ENCODE data around the gene REV3L.

REV3L gene

DNA sequence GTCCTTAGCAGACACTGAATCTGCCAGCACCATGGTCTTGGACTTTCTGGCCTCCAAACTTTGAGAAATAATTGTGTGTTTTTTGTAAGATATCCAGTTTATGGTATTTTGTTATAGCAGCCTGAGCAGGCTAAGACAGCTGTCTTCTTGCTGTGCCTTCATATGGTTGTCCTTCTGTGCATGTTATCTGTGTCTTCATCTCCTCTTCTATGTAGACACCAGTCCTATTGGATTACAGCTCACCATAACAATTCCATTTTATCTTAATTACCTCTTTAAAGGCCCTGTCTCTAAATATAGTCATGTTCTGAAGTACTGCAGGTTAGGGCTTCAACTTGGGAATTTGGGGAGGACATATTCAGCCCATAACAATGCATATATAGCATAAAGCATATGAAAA, 44.3 kb upstream of the REV3L start:
- H3K27me3 ChIP-seq (ENCODE audit: low read depth, low read length): no peaks in the 10 kb centered on the region

DNA sequence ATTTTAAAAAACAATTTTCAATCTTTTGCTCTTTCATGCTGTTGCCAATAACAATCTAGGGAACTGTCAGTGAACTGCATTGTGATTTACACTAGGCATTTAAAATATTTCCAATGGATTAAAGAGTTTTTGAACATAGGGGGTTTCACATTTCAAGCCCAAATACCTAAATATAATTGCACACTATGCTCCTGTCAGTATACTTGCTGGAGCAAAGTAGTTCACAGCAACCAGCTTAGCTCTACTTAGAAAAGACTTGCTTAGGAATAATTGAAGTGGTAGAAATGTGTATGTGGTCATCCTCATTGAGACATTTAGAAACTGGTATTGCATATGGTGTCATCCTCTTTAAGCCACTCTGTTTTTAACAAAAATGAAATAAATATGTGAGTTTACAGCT, 41.7 kb upstream of the REV3L start:
- Histone ChIP-seq H3K36me3 (replicated peaks; ENCODE audit: low read depth, low read length) (no peaks in the 10 kb centered on the region), H3K9me3 (ENCODE audit: insufficient read depth, low read length) (no peaks in the 10 kb centered on the region), H3K27ac (ENCODE audit: low read length) (no peak overlapping the region), H2AFZ (ENCODE audit: low read depth, low read length) (no peak overlapping the region), H3K79me2 (ENCODE audit: low read length) (no peaks in the 10 kb centered on the region; the same call in none of the 2 replicates), H3K4me1 (ENCODE audit: low read length) (no peaks in the 10 kb centered on the region), H4K20me1 (ENCODE audit: insufficient read depth, low read length) (no peaks in the 10 kb centered on the region), H3K9ac (ENCODE audit: low read length) (no peak overlapping the region), H3K4me3 (ENCODE audit: low read length) (no peak overlapping the region), H3K27me3 (ENCODE audit: low read depth, low read length) (no peaks in the 10 kb centered on the region), H3K4me2 (ENCODE audit: low read length) (no peak overlapping the region)
- TF ChIP-seq CTCF (IDR thresholded peaks at IDR 0.05; ENCODE audit: low read depth, low read length): no peak
- TF ChIP-seq EZH2phosphoT487 (IDR thresholded peaks at IDR 0.05; ENCODE audit: low read depth): no peak

More for the DNA sequence above, 44.3 kb upstream of the REV3L start:
- no peak for TF ChIP-seq EZH2phosphoT487 (IDR thresholded peaks at IDR 0.05; ENCODE audit: low read depth)
- TF ChIP-seq CTCF (IDR thresholded peaks at IDR 0.05; ENCODE audit: low read depth, low read length): no peak
- no peaks in the 10 kb centered on the region for H3K9me3 ChIP-seq (ENCODE audit: insufficient read depth, low read length)
- no peak overlapping the region for H3K27ac ChIP-seq (ENCODE audit: low read length)
- no peak overlapping the region for H3K9ac ChIP-seq (ENCODE audit: low read length)
- no peaks in the 10 kb centered on the region; the same call in none of the 2 replicates for H3K79me2 ChIP-seq (ENCODE audit: low read length)
- no peaks in the 10 kb centered on the region for H4K20me1 ChIP-seq (ENCODE audit: insufficient read depth, low read length)
- no peak overlapping the region for H3K4me3 ChIP-seq (ENCODE audit: low read length)
- no peaks in the 10 kb centered on the region for H3K4me1 ChIP-seq (ENCODE audit: low read length)
- H3K4me2 ChIP-seq (ENCODE audit: low read length): no peak overlapping the region
- H2AFZ ChIP-seq (ENCODE audit: low read depth, low read length): no peak overlapping the region
- H3K36me3 ChIP-seq (replicated peaks; ENCODE audit: low read depth, low read length): no peaks in the 10 kb centered on the region

GRCh38 chr6:111524252-111524651, 41.2 kb upstream of the REV3L start:
- Histone ChIP-seq H3K4me2 (ENCODE audit: low read length) (no peak overlapping the region), H3K4me1 (ENCODE audit: low read length) (no peaks in the 10 kb centered on the region), H3K27ac (ENCODE audit: low read length) (no peak overlapping the region), H3K9ac (ENCODE audit: low read length) (no peak overlapping the region), H4K20me1 (ENCODE audit: insufficient read depth, low read length) (no peaks in the 10 kb centered on the region), H3K79me2 (ENCODE audit: low read length) (no peaks in the 10 kb centered on the region; the same call in none of the 2 replicates), H3K36me3 (replicated peaks; ENCODE audit: low read depth, low read length) (no peaks in the 10 kb centered on the region), H2AFZ (ENCODE audit: low read depth, low read length) (no peak overlapping the region), H3K4me3 (ENCODE audit: low read length) (no peak overlapping the region), H3K9me3 (ENCODE audit: insufficient read depth, low read length) (no peaks in the 10 kb centered on the region), H3K27me3 (ENCODE audit: low read depth, low read length) (no peaks in the 10 kb centered on the region)
- TF ChIP-seq CTCF (IDR thresholded peaks at IDR 0.05; ENCODE audit: low read depth, low read length) (no peak), EZH2phosphoT487 (IDR thresholded peaks at IDR 0.05; ENCODE audit: low read depth) (no peak)

GRCh38 chr6:111523484-111524167, 40.6 kb upstream of the REV3L start:
- H3K4me1 ChIP-seq (ENCODE audit: low read length): no peaks in the 10 kb centered on the region
- TF ChIP-seq CTCF (IDR thresholded peaks at IDR 0.05; ENCODE audit: low read depth, low read length) (no peak), EZH2phosphoT487 (IDR thresholded peaks at IDR 0.05; ENCODE audit: low read depth) (no peak)
- H3K36me3 ChIP-seq (replicated peaks; ENCODE audit: low read depth, low read length): no peaks in the 10 kb centered on the region
- no peak overlapping the region for H3K4me2 ChIP-seq (ENCODE audit: low read length)
- no peak overlapping the region for H3K4me3 ChIP-seq (ENCODE audit: low read length)
- no peaks in the 10 kb centered on the region for H3K9me3 ChIP-seq (ENCODE audit: insufficient read depth, low read length)
- H2AFZ ChIP-seq (ENCODE audit: low read depth, low read length): no peak overlapping the region
- no peaks in the 10 kb centered on the region; the same call in none of the 2 replicates for H3K79me2 ChIP-seq (ENCODE audit: low read length)
- no peaks in the 10 kb centered on the region for H4K20me1 ChIP-seq (ENCODE audit: insufficient read depth, low read length)
- H3K27me3 ChIP-seq (ENCODE audit: low read depth, low read length): no peaks in the 10 kb centered on the region
- H3K9ac ChIP-seq (ENCODE audit: low read length): no peak overlapping the region
- H3K27ac ChIP-seq (ENCODE audit: low read length): no peak overlapping the region

Data from OCI-LY3 (cell line).